ENCODE measurements around the gene CNOT10. TPM values are rescaled to one million over a fixed set of nuclear protein-coding genes. Genes with fewer than 3 reads are reported as not detected.
A peak's percentile ranks its signal among the peaks of the same experiment; 100 is the strongest.
"Not testable (repeated sequence)": the region's sequence is repeated elsewhere in the genome, so short reads cannot be mapped to it uniquely, and the experiment has no call there.

Gene CNOT10
- total RNA-seq, 2 donors from 2014 or later = 12.5 to 25.3 TPM

DNA sequence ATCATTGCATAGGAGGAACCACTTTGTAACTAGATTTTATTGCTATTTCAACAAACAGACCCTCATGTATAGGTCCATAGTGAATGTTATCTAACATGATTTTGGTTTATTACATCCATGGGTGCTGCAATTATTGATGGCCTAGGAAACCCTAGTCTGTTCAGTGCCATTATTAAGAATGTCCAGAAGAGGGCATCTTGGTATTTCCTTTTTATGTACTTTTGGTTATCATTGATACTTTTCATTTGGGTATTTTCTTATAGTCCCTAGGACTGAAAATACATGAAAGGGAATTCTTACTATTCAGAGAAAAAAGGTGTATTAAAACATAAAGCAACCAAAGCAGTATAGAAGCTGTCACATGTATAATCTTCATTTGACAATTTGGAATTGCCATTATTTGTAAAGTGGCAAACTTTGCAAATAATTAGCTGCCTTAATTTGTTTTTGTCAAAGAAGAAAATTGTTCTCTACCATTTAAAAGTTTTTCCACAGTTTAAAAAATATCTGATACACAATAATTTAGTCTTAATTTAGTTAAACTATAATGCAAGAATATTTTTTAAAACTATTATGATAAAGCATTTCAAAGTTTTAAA lies 48.7 kb downstream of the CNOT10 start:
- no peak overlapping the region for H3K4me3 ChIP-seq
- H3K9me3 ChIP-seq = no peaks in the 10 kb centered on the region
- TF ChIP-seq CTCF (IDR thresholded peaks at IDR 0.05) = peak; percentile 25
- no peak overlapping the region for H3K27ac ChIP-seq
- DNase-seq (ENCODE audit: low spot score) (no peak), ATAC-seq (ENCODE audit: insufficient number of reproducible peaks, low FRiP score, low read depth) (no peak)
- peaks cover 13% of the 10 kb centered on the region for H3K36me3 ChIP-seq
- H3K27me3 ChIP-seq (replicated peaks; ENCODE audit: insufficient read depth) = no peaks in the 10 kb centered on the region
- no peaks in the 10 kb centered on the region for H3K4me1 ChIP-seq (ENCODE audit: control insufficient read depth in 1 of 2, low read depth in 2 of 2)

GRCh38 chr3:32734756-32735155 lies 49.8 kb downstream of the CNOT10 start:
- H3K36me3 ChIP-seq = peaks cover 16% of the 10 kb centered on the region
- DNase-seq (ENCODE audit: low spot score) (no peak), ATAC-seq (ENCODE audit: insufficient number of reproducible peaks, low FRiP score, low read depth) (no peak)
- no peaks in the 10 kb centered on the region for H3K27me3 ChIP-seq (replicated peaks; ENCODE audit: insufficient read depth)
- no peak for TF ChIP-seq CTCF (IDR thresholded peaks at IDR 0.05)
- no peak overlapping the region for H3K27ac ChIP-seq
- H3K4me1 ChIP-seq (ENCODE audit: control insufficient read depth in 1 of 2, low read depth in 2 of 2) = no peaks in the 10 kb centered on the region
- H3K4me3 ChIP-seq = no peak overlapping the region
- H3K9me3 ChIP-seq = no peaks in the 10 kb centered on the region

- H3K36me3 ChIP-seq; H3K27ac ChIP-seq; ATAC-seq (ENCODE audit: insufficient number of reproducible peaks, low FRiP score, low read depth); H3K27me3 ChIP-seq (replicated peaks; ENCODE audit: insufficient read depth); H3K4me3 ChIP-seq; DNase-seq (ENCODE audit: low spot score); H3K9me3 ChIP-seq; H3K4me1 ChIP-seq (ENCODE audit: control insufficient read depth in 1 of 2, low read depth in 2 of 2): not testable (repeated sequence)
Observed at GRCh38 chr3:32743470-32743869, 58.5 kb downstream of the CNOT10 start.

DNA sequence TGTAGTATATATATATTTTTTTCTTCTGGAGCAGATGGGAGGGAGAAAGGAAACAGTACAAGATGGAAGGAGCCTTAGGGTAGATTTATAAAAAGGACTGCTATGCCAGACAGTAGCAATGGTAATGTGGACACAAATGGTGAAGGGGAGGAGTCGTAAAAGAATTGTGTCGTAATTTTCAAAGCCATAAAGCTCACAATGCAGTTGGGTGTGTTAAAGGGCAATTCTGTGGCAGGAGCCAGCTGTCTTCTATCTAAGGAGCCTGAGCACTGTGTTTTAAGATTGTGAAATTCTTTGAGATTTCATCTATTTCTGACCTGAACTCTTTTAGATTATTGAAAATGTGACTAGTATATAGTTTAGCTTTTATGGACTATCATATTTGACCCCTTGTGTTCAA lies 58.9 kb downstream of the CNOT10 start:
- H3K4me3 ChIP-seq = no peak overlapping the region
- peaks cover 4% of the 10 kb centered on the region for H3K36me3 ChIP-seq
- ATAC-seq (ENCODE audit: insufficient number of reproducible peaks, low FRiP score, low read depth) (no peak), DNase-seq (ENCODE audit: low spot score) (no peak)
- H3K27me3 ChIP-seq (replicated peaks; ENCODE audit: insufficient read depth) = no peaks in the 10 kb centered on the region
- no peaks in the 10 kb centered on the region for H3K4me1 ChIP-seq (ENCODE audit: control insufficient read depth in 1 of 2, low read depth in 2 of 2)
- no peak overlapping the region for H3K27ac ChIP-seq
- TF ChIP-seq CTCF (IDR thresholded peaks at IDR 0.05) = no peak
- no peaks in the 10 kb centered on the region for H3K9me3 ChIP-seq

- Histone ChIP-seq H3K27ac (no peak overlapping the region), H3K4me1 (ENCODE audit: control insufficient read depth in 1 of 2, low read depth in 2 of 2) (no peaks in the 10 kb centered on the region), H3K27me3 (replicated peaks; ENCODE audit: insufficient read depth) (no peaks in the 10 kb centered on the region), H3K9me3 (no peaks in the 10 kb centered on the region), H3K4me3 (no peak overlapping the region), H3K36me3 (no peaks in the 10 kb centered on the region)
- no peak for TF ChIP-seq CTCF (IDR thresholded peaks at IDR 0.05)
- ATAC-seq (ENCODE audit: insufficient number of reproducible peaks, low FRiP score, low read depth) = no peak
- DNase-seq (ENCODE audit: low spot score) = no peak
Observed at GRCh38 chr3:32751377-32751776, 66.4 kb downstream of the CNOT10 start.

GRCh38 chr3:32755761-32756160 lies 70.8 kb downstream of the CNOT10 start:
- TF ChIP-seq CTCF (IDR thresholded peaks at IDR 0.05) = no peak
- no peak for ATAC-seq (ENCODE audit: insufficient number of reproducible peaks, low FRiP score, low read depth)

More at GRCh38 chr3:32755761-32756160, 70.8 kb downstream of the CNOT10 start:
- Histone ChIP-seq H3K9me3 (no peaks in the 10 kb centered on the region), H3K27ac (no peak overlapping the region), H3K27me3 (replicated peaks; ENCODE audit: insufficient read depth) (no peaks in the 10 kb centered on the region), H3K36me3 (no peaks in the 10 kb centered on the region), H3K4me1 (ENCODE audit: control insufficient read depth in 1 of 2, low read depth in 2 of 2) (no peaks in the 10 kb centered on the region), H3K4me3 (no peak overlapping the region)
- DNase-seq (ENCODE audit: low spot score) = no peak

All from thoracic aorta (tissue), 2 donors.